Measurements from ENCODE around the gene CHST14.

The CHST14 gene

DNA sequence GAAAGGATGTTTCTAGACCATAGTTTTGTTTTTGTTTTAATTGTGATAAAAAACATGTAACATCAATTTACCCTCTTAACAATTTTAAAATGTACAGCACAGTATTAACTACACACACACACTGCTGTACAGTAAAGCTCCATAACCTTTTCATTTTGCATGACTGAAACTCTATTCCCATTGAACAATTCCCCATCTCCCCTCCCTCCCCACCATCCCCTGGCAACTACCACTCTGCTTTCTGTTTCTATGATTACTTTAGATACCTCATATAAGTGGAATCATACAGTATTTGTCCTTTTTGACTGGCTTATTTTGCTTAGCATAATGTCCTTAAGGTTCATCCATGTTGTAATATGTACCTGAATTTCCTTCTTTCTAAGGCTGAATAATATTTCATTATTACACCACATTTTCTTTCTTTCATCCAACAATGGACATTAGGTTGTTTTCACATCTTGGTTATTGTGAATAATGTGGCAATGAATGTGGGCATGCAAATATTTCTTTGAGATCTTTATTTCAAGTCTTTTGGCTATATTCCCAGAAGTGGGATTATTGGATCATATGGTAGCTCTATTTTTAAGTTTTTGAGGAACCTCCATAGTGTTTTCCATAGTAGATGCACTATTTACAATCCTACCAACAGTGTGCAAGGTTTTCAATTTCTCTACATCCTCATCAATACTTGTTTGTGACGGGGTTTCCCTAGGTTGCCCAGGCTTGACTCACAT lies 10.7 kb downstream of the CHST14 start:
- DNase-seq = no peak
- Mint-ChIP-seq H3K36me3 (no peaks in the 10 kb centered on the region), H3K9me3 (no peaks in the 10 kb centered on the region), H3K4me1 (no peaks in the 10 kb centered on the region), H3K4me3 (no peak overlapping the region), H3K27ac (no peak overlapping the region), H3K27me3 (peaks cover 10 to 15% of the 10 kb centered on the region in 2 donors)
- no peak for ATAC-seq (replicated peaks)

DNA sequence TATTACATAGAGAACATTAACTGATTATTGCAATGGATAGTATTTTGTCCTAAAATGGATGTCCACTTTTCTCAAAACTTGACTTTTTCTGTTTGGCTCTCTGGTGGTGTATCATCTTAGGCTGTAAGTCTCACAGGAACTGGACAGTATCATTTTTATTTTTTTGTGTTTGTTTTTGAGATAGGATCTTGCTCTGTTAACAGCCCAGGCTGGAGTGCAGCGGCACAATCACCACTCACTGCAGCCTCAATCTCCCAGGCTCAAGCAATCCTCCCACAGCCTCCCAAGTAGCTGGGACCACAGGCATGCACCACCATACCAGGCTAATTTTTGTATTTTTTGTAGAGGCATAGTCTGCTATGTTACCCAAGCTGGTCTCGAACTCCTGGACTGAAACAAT lies 13.1 kb downstream of the CHST14 start:
- DNase-seq (no peak), ATAC-seq (replicated peaks) (no peak)
- Mint-ChIP-seq H3K4me3 (no peak overlapping the region), H3K27me3 (peaks cover 8 to 11% of the 10 kb centered on the region in 2 donors), H3K4me1 (no peaks in the 10 kb centered on the region), H3K36me3 (no peaks in the 10 kb centered on the region), H3K9me3 (no peaks in the 10 kb centered on the region), H3K27ac (no peak overlapping the region)

DNA sequence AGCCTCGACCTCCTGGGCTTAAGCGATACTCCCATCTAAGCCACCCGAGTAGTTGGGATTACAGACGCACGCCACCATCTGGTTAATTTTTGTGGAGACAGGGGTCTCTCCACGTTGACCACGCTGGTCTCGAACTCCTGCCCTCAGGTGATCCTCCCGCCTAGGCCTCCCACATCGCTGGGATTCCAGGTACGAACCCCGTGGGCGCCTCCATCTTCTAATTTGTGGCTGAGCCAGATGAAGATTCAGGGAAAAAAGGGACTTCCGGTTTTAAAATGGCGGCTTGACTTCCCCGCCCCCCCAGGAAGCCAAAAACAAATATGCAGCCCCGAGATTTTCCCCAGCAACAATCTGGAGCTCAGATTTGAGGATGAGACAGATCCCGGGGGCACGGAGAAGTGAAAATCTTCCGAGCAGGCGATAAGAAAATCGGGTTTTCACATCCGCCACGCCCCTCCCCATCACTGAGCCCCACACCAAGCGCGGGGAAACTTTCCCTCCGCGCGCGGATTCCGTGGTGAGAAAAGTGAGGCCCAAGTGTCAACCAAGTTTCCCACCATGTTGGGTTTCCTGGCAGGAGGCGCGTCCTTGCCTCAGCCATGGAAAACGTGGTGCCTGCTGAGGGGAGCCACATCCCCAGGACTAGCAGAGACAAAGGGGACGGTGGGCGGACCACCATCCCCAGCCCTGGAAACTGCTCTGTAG lies 15.4 kb downstream of the CHST14 start:
- no peaks in the 10 kb centered on the region for H3K4me1 Mint-ChIP-seq
- DNase-seq = no peak
- ATAC-seq (replicated peaks) = no peak
- H3K27ac Mint-ChIP-seq = no peak overlapping the region
- H3K9me3 Mint-ChIP-seq = no peaks in the 10 kb centered on the region
- H3K27me3 Mint-ChIP-seq = peaks cover 4 to 5% of the 10 kb centered on the region in 2 donors
- H3K36me3 Mint-ChIP-seq = no peaks in the 10 kb centered on the region
- H3K4me3 Mint-ChIP-seq = peak overlapping the region in 1 of 2 donors; percentile 19

DNA sequence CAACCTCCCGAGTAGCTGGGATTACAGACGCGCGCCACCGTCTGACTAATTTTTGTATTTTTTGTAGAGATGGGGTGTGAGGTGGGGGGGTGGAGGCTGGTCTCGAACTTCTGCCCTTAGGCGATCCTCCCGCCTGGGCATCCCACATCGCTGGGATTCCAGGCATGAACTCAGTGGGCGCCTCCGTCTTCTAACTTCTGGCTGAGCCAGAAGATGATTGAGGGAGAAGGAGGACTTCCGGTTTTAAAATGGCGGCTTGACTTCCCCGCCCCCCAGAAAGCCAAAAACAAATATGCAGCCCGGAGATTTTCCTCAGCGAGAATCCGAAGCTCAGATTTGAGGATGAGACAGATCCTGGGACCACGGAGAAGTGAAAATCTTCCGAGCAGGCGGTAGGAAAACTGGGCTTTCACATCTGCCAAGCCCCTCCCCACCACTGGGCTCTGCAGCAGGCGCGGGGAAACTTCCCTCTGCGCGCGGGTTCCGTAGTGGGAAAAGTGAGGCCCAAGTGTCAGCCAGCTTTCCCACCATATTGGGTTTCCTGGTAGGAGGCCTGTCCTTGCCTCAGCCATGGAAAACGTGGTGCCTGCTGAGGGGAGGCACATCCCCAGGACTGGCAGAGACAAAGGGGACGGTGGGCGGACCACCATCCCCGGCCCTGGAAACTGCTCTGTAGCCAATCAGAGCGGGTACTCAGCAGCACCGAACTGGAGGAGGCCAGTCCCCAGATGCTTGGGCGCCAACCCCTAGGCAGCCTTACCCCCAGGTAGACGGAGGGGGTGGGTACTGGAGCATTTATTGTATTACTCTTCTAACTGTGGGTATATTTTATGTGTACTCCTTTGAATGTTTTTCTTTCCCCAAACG lies 17.3 kb downstream of the CHST14 start:
- H3K36me3 Mint-ChIP-seq = no peaks in the 10 kb centered on the region
- DNase-seq (no peak), ATAC-seq (replicated peaks) (no peak)
- H3K4me1 Mint-ChIP-seq = no peaks in the 10 kb centered on the region
- no peak overlapping the region for H3K4me3 Mint-ChIP-seq
- no peaks in the 10 kb centered on the region for H3K9me3 Mint-ChIP-seq
- H3K27ac Mint-ChIP-seq = no peak overlapping the region
- H3K27me3 Mint-ChIP-seq = peaks cover under 1 to 5% of the 10 kb centered on the region in 2 donors

DNA sequence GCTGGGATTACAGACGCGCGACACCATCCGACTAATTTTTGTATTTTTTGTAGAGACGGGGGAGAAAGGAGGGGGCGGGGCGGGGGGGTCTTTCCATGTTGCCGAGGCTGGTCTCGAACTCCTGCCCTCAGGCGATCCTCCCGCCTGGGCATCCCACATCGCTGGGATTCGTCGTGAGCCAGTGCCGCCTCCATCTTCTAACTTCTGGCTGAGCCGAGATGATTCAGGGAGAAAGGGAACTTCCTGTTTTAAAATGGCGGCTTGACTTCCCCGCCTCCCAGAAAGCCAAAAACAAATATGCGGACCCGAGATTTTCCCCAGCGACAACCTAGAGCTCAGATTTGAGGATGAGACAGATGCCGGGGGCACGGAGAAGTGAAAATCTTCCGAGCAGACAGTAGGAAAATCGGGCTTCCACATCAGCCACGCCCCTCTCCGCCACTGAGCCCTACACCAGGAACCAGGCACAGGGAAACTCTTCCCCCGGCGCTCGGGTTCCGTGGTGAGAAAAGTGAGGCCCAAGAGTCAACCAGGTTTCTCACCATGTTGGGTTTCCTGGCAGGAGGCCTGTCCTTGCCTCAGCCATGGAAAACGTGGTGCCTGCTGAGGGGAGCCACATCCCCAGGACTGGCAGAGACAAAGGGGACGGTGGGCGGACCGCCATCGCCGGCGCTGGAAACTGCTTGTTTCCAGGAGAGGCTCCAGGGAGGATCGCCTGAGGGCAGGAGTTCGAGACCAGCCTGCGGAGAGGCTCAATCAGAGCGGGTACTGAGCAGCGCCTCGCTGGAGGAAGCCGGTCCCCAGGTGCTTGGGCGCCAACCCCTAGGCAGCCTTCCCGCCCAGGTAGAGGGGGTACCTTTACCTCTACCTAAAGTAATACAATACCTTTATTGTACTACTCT lies 18.7 kb downstream of the CHST14 start:
- Mint-ChIP-seq H3K4me1 (peaks cover 5 to 8% of the 10 kb centered on the region in 2 donors), H3K9me3 (no peaks in the 10 kb centered on the region), H3K36me3 (no peaks in the 10 kb centered on the region), H3K27me3 (peaks cover 0 to 9% of the 10 kb centered on the region in 2 donors), H3K27ac (no peak overlapping the region), H3K4me3 (no peak overlapping the region)
- ATAC-seq (replicated peaks) (no peak), DNase-seq (no peak)

DNA sequence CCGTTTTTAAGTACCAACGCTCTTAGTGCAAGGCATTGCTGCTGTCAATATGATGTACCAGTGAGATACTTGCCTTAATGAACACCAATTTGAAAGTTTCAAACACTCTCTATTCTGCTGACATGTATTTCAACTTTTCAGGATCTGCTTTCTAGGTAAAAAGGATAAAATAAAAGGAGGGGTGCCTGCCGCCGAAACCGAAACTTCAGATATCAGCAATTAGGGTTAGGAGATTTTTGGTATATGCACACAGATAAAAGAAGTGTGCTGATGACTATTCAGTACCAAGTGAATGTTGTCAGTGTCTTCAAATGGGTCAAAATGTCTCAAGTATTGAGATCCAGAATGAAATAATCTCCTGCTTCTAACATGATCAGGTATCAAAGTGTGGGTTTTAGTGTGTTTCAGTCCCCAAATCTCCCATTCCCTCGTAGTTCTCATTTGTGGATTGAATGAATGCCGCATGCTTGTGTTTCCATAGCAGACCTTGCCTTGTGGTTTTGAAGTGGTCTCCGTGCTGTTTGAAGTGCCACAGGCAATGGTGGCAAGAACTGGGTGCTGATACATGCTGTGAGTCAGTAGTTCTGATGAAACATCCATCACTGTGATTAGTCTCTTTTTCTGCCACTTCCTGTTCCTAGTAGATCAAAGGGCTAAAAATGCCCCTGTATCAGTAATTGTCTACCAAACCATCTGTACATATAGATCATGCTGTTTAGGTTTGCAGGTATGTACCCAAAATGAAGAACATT lies 22.5 kb downstream of the CHST14 start:
- DNase-seq = no peak
- H3K4me3 Mint-ChIP-seq = no peak overlapping the region
- peaks cover 3 to 20% of the 10 kb centered on the region in 2 donors for H3K27me3 Mint-ChIP-seq

DNA sequence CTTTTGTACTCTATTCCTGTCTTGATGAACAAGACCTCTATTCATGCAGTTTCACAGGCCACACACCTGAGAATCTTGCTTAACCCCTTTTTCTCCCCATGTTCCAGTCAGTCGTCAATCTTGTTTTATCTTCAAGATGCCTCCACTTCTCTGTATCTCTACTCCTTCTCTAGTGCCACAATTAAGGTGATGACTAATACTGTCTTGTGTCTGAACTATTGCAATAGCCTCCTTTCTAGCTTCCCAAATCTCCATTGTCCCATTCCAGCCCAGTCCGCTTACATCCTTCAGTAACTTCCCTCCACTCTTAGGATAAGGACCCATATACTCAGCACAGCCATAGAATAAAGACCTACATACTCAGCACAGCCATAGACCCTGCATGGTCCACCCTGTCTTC lies 24.7 kb downstream of the CHST14 start:
- Mint-ChIP-seq H3K36me3 (no peaks in the 10 kb centered on the region), H3K4me1 (peaks cover 5 to 12% of the 10 kb centered on the region in 2 donors), H3K27ac (no peak overlapping the region), H3K27me3 (peaks cover 14 to 22% of the 10 kb centered on the region in 2 donors), H3K9me3 (no peaks in the 10 kb centered on the region), H3K4me3 (no peak overlapping the region)
- DNase-seq (no peak), ATAC-seq (replicated peaks) (no peak)

More for the DNA sequence above, 22.5 kb downstream of the CHST14 start:
- Mint-ChIP-seq H3K9me3 (no peaks in the 10 kb centered on the region), H3K36me3 (no peaks in the 10 kb centered on the region), H3K4me1 (peaks cover 5 to 12% of the 10 kb centered on the region in 2 donors), H3K27ac (no peak overlapping the region)
- ATAC-seq (replicated peaks) = peak; percentile 68 to 80

DNA sequence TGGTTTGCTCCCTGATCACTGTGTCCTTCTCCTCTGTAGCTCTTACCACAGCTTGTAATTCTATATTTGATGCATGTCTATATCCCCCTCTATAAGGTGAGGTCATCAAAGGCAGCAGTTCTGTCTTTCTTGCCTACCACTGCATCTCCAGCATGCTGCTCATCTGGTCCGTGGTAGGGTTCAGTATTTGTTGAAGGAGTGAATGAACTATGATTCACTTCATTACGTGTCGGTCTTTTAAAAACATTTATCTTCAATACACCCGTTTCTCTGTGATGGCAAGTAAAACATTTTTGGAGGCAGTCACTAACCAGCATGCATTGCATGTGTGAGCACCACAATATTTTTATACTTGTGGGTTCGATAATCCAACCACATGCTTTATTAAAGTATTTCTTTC lies 27.6 kb downstream of the CHST14 start:
- no peaks in the 10 kb centered on the region for H3K9me3 Mint-ChIP-seq
- no peak overlapping the region for H3K4me3 Mint-ChIP-seq
- H3K27ac Mint-ChIP-seq = no peak overlapping the region
- no peak for DNase-seq
- H3K36me3 Mint-ChIP-seq = no peaks in the 10 kb centered on the region
- ATAC-seq (replicated peaks) = no peak
- peaks cover 2 to 10% of the 10 kb centered on the region in 2 donors for H3K4me1 Mint-ChIP-seq
- H3K27me3 Mint-ChIP-seq = peaks cover 28 to 33% of the 10 kb centered on the region in 2 donors

DNA sequence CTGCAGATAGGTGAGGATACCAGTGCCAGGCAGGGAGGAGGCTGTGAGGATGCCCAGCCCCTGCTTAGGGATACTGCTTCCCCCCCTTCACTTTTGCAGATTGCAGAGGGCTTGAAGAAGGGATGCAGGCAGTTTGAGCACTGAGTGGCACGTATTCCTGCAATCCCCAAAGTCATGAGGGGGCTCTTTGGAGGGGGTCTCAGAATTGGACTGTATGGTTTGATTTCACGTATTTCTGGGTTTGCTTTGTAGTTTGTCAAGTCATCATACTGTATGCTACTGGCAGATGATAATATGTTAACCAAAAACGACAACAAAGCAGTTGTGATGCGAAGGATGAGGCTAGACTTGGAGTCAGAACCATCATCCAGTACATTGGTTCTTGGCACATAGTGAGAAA lies 28.1 kb downstream of the CHST14 start:
- Mint-ChIP-seq H3K27me3 (peaks cover 29 to 33% of the 10 kb centered on the region in 2 donors), H3K36me3 (no peaks in the 10 kb centered on the region), H3K4me3 (no peak overlapping the region), H3K9me3 (no peaks in the 10 kb centered on the region), H3K4me1 (peaks cover 0 to 8% of the 10 kb centered on the region in 2 donors), H3K27ac (no peak overlapping the region)
- ATAC-seq (replicated peaks) = no peak
- DNase-seq = no peak

DNA sequence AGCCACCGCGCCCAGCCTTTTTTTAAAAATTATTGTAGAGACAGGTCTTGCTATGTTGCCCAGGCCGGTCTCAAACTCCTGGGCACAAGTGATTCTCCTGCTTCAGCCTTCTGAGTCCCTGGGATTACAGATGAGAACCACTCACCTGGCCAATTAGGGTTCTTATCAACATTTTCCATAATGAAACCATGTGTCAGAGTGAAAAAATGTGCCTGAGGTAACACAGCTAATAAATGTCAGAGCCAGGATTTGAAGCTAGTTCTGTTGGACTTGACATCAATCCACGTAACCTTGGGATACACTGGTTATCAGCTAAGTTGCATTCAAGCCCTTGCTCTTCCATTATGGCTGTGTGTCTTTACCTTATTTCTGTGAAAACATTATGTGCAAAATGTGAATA lies 29.1 kb downstream of the CHST14 start:
- Mint-ChIP-seq H3K27me3 (peaks cover 26 to 35% of the 10 kb centered on the region in 2 donors), H3K4me3 (no peak overlapping the region), H3K36me3 (no peaks in the 10 kb centered on the region), H3K4me1 (peaks cover 0 to 3% of the 10 kb centered on the region in 2 donors), H3K27ac (no peak overlapping the region), H3K9me3 (no peaks in the 10 kb centered on the region)
- no peak for DNase-seq
- ATAC-seq (replicated peaks) = no peak

DNA sequence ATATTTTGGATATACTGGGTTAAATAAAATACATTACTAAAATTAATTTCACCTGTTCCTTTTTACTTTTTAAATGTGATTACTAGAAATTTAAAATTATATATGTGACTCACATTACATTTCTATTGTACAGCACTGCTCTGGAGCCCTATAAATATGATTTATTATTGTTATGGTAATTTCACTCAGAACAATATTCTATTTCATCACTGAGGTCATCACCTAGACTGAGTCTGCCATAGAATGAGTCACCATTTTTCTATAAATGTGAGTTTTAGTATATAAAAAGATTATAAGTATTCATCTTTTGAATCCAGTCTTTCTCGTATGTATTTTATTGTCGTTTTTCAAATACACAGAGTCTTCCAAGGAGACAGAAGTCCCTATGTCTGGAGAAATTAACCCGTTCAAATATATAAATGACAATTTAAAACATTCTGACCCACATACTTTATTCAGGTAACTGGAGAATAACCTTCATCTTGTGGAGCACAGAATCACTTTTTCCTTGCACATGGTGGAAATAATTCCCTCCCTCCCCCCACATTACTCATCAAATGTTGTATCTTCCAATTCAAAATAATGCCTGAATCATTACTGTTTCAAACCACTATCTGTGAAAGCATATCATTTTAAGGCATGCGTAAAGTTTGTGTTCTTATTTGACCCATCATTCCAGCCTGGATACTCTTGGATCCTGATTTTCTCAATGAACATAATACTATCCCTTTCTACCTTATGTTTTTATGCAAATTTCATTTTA lies 30.0 kb downstream of the CHST14 start:
- ATAC-seq (replicated peaks) (no peak), DNase-seq (no peak)
- Mint-ChIP-seq H3K4me1 (peaks cover 0 to 3% of the 10 kb centered on the region in 2 donors), H3K9me3 (no peaks in the 10 kb centered on the region), H3K27me3 (peaks cover 22 to 35% of the 10 kb centered on the region in 2 donors), H3K27ac (no peak overlapping the region), H3K36me3 (no peaks in the 10 kb centered on the region), H3K4me3 (no peak overlapping the region)

DNA sequence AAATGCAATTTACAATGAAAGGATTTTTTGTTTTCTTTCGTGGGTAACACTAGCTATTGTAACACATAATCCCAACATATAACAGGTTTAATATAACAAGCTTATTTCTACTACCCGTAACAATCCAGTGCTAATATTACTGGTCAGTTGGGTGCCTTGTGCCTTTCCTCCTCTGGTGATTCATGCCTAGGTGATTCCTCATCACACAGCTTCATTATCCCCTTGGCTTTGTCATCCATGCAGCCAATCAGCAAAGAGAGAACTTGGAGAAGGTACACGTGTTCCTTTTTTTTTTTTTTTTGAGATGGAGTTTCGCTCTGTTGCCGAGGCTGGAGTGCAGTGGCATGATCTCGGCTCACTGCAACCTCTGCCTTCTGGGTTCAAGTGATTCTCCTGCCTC lies 30.7 kb downstream of the CHST14 start:
- no peak overlapping the region for H3K4me3 Mint-ChIP-seq
- no peaks in the 10 kb centered on the region for H3K9me3 Mint-ChIP-seq
- DNase-seq (no peak), ATAC-seq (replicated peaks) (no peak)
- H3K27ac Mint-ChIP-seq = no peak overlapping the region
- no peaks in the 10 kb centered on the region for H3K36me3 Mint-ChIP-seq
- H3K4me1 Mint-ChIP-seq = peaks cover 0 to 4% of the 10 kb centered on the region in 2 donors
- peaks cover 23 to 41% of the 10 kb centered on the region in 2 donors for H3K27me3 Mint-ChIP-seq

Measured in stimulated activated naive B cell treated with anti-CD40 and anti-IgM and Interleukin-4, amounts not matched to agents 10 μg/mL and 1 μg/mL and 100 μg/mL, for 72 hours (primary cell).